ENCODE measurements around the gene MYL12B.

DNA sequence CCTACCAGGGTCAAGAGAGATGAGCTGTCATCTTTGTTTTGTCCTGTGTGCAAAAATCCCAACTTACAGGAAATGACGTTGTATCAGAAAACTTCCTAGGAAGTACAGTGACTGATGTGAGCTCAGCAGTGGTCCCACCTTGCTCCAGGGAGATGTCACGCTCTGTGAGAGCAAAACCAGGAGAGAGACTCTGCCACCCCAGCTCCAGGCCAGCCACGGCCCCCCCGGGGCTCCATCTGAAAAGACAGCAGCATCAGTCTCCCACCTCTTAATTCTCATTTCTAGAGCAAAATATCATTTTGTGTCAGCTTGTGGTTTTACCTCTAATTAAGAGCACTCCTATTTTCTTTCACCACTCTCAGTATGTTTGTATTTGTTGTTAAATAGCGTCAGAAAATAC is 57.5 kb downstream of the MYL12B start:
- TF ChIP-seq, protein P1, sequence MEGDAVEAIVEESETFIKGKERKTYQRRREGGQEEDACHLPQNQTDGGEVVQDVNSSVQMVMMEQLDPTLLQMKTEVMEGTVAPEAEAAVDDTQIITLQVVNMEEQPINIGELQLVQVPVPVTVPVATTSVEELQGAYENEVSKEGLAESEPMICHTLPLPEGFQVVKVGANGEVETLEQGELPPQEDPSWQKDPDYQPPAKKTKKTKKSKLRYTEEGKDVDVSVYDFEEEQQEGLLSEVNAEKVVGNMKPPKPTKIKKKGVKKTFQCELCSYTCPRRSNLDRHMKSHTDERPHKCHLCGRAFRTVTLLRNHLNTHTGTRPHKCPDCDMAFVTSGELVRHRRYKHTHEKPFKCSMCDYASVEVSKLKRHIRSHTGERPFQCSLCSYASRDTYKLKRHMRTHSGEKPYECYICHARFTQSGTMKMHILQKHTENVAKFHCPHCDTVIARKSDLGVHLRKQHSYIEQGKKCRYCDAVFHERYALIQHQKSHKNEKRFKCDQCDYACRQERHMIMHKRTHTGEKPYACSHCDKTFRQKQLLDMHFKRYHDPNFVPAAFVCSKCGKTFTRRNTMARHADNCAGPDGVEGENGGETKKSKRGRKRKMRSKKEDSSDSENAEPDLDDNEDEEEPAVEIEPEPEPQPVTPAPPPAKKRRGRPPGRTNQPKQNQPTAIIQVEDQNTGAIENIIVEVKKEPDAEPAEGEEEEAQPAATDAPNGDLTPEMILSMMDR (IDR thresholded peaks at IDR 0.05; ENCODE audit: low read length) = no peak
- TF ChIP-seq EZH2 (optimal IDR thresholded peaks at IDR 0.05; ENCODE audit: low read depth, low read length) = no peak
- no peak for TF ChIP-seq EZH2phosphoT487 (IDR thresholded peaks at IDR 0.05; ENCODE audit: low read length)

All from MM.1S (cell line).